Left kidney (tissue), 8 donors: Measurements from ENCODE around the gene ATOX1. TPM values are rescaled to one million over a fixed set of nuclear protein-coding genes. Genes with fewer than 3 reads are reported as not detected.
"Not testable (repeated sequence)": the region's sequence is repeated elsewhere in the genome, so short reads cannot be mapped to it uniquely, and the experiment has no call there.

Experiments used
- DNase-seq: peaks from one replicate; pipeline ENCODE4 v3.0.0-alpha.2; 2013
- long read RNA-seq, 8 donors: transcript quantifications; one replicate each; lab custom pipeline, GENCODE V29; 2026
- polyA plus RNA-seq: library from polyadenylated mRNA; unstranded; fragments of 120-200 nt; gene quantifications from one replicate; pipeline ENCODE4 v1.2.1, GENCODE V29; 2013; ENCODE audit not compliant: insufficient read length

Gene ATOX1, protein sequence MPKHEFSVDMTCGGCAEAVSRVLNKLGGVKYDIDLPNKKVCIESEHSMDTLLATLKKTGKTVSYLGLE
- 88.4 TPM for polyA plus RNA-seq
- long read RNA-seq, donor 1, transcript ATOX1-205 (3 exons, 724 nt), result minor isoform, 6 of 155 reads
- long read RNA-seq, donor 1, transcript ATOX1-201 (4 exons, 488 nt), result major isoform, 127 of 155 reads
- long read RNA-seq, donor 1, transcript ATOX1-204 (2 exons, 423 nt), result minor isoform, 7 of 155 reads
- long read RNA-seq, donor 1, partial matches to known transcripts, result 13 of 155 reads
- long read RNA-seq, donor 1, other reads (novel, unspliced or antisense), result 0 of 155 reads
- long read RNA-seq, donor 2, transcript ATOX1-205 (3 exons, 724 nt), result minor isoform, 11 of 90 reads
- long read RNA-seq, donor 2, transcript ATOX1-201 (4 exons, 488 nt), result major isoform, 75 of 90 reads
- long read RNA-seq, donor 2, partial matches to known transcripts, result 0 of 90 reads
- long read RNA-seq, donor 2, other reads (novel, unspliced or antisense), result 0 of 90 reads
- long read RNA-seq, donor 3, transcript ATOX1-205 (3 exons, 724 nt), result minor isoform, 10 of 66 reads
- long read RNA-seq, donor 3, transcript ATOX1-204 (2 exons, 423 nt), result minor isoform, 5 of 66 reads
- long read RNA-seq, donor 3, transcript ATOX1-201 (4 exons, 488 nt), result major isoform, 50 of 66 reads
- long read RNA-seq, donor 3, partial matches to known transcripts, result 0 of 66 reads
- long read RNA-seq, donor 3, other reads (novel, unspliced or antisense), result 0 of 66 reads
- long read RNA-seq, donor 4, transcript ATOX1-204 (2 exons, 423 nt), result minor isoform, 8 of 63 reads
- long read RNA-seq, donor 4, transcript ATOX1-201 (4 exons, 488 nt), result major isoform, 25 of 63 reads
- long read RNA-seq, donor 4, partial matches to known transcripts, result 30 of 63 reads
- long read RNA-seq, donor 4, other reads (novel, unspliced or antisense), result 0 of 63 reads
- long read RNA-seq, donor 5, transcript ATOX1-201 (4 exons, 488 nt), result major isoform, 196 of 582 reads
- long read RNA-seq, donor 5, transcript ATOX1-204 (2 exons, 423 nt), result minor isoform, 12 of 582 reads
- long read RNA-seq, donor 5, transcript ATOX1-205 (3 exons, 724 nt), result minor isoform, 13 of 582 reads
- long read RNA-seq, donor 5, partial matches to known transcripts, result 307 of 582 reads
- long read RNA-seq, donor 5, other reads (novel, unspliced or antisense), result 51 of 582 reads
- long read RNA-seq, donor 6, transcript ATOX1-204 (2 exons, 423 nt), result minor isoform, 11 of 132 reads
- long read RNA-seq, donor 6, transcript ATOX1-201 (4 exons, 488 nt), result major isoform, 98 of 132 reads
- long read RNA-seq, donor 6, transcript ATOX1-205 (3 exons, 724 nt), result minor isoform, 11 of 132 reads
- long read RNA-seq, donor 6, partial matches to known transcripts, result 10 of 132 reads
- long read RNA-seq, donor 6, other reads (novel, unspliced or antisense), result 0 of 132 reads
- long read RNA-seq, donor 7, transcript ATOX1-205 (3 exons, 724 nt), result minor isoform, 11 of 494 reads
- long read RNA-seq, donor 7, transcript ATOX1-201 (4 exons, 488 nt), result major isoform, 119 of 494 reads
- long read RNA-seq, donor 7, transcript ATOX1-204 (2 exons, 423 nt), result minor isoform, 7 of 494 reads
- long read RNA-seq, donor 7, partial matches to known transcripts, result 304 of 494 reads
- long read RNA-seq, donor 7, other reads (novel, unspliced or antisense), result 49 of 494 reads
- long read RNA-seq, donor 8, transcript ATOX1-201 (4 exons, 488 nt), result major isoform, 43 of 48 reads
- long read RNA-seq, donor 8, partial matches to known transcripts, result 0 of 48 reads
- long read RNA-seq, donor 8, other reads (novel, unspliced or antisense), result 0 of 48 reads

DNA sequence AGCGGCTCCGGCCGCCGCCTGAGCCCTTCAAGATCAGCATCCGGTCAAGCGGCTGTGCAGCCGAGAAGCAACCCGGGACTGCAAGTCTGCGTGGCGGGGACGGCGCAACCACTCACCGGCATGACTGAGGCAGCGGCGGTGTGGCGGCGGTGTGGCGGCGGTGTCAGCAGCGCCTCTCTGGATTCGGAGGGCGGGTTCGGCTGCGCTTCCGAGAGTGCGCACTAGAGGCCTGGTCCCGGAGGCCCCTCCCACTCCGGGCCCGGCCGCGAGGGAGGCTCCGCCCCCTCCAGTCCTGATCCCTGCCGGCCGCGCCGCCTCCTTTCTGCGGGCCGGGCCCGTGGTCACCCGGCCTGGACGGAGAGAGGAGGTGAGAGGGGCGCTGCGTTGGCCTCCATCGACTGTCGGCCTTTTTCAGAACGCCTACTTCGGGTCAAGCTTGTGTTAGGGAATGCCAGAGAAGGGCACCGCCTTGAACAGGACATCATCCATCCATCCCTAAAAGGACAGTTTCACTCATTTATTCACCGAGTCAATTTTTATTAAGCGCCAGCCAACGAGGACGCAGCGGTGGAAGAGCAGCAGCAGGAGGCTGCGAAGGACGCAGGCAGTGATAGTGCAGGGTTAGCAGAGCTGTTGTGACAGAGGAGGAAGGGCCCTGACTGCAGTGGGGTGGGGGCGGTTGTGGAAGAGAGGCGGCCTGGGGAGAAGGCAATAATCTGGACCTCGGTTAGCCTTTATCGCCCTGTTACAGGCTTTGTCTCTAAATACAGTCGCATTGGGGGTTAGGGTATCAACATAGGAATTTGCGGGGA is at the start of gene ATOX1:
ATOX1 (minus strand) TSS at position 202 of the 812 bp plus-strand sequence; CDS start at position 122, 80 bp downstream.
- peak; percentile 92 for DNase-seq

DNA sequence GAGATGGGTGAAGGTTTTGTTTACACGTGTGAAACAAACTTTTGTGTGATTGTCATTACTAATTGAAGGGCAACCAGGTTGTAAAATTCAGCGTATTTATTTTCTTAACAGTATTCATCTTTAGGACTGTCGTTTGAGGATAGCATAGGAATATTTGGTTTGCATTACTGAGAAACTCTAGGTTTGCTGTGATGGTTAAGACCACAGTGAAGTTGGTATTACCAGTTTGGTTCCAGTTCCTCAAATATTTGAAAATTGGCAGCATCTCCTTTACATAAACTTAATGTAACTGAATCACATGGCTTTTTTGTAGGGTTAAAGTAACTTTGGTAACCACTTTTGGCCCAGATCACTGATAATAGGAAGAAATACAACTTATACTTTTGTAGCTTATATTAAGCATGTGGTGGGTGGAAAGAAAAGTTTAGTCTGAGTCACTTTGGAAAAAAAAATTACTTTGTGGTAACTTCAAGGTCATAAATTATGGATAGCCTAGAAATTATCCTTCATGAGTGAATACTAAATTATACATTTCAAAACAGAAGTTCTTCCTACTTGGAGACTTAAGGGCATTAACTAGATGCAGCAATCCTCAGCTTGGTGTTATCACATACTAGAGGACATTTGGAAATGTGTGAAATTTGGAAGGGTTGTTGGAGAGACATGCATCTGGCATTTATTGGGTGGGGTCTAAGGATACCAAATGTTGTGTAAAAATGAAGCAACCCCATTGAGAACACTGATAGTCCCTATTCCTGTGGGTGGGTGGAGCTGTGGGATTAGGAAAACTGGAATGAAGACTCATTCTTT is 47.2 kb upstream of the ATOX1 start:
- DNase-seq, result no peak

DNA sequence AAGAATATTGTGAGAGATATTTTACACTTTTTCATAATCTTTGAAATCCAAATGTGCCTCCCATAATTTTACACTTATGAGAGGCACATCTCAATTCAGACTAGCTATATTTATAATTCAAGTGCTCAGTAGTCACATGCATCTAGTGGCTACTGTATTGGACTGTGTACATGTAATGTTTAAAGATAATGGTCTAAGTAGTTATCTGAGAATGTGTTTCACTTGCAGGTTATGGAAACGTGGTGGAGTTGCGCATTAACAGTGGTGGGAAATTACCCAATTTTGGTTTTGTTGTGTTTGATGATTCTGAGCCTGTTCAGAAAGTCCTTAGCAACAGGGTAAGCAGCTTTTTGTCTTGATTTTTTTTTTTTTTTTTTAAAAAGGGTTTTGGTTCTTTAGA is 42.1 kb upstream of the ATOX1 start:
- no peak for DNase-seq

DNA sequence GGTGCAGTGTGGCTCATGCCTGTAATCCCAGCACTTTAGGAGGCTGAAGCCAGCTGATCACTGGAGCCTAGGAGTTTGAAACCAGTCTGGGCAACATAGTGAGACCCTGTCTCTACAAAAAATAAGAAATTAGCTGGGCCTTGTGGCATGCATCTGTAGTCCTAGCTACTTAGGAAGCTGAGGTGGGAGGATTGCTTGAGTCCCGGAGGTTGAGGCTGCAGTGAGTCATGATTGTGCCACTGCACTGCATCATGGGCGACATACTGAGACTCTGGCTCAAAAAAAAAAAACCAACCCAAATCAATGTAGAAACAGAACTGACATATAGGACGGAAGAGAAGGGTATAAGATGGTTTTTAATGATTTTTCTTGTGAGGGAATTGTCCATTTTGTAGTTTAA is 41.0 kb upstream of the ATOX1 start:
- no peak for DNase-seq

DNA sequence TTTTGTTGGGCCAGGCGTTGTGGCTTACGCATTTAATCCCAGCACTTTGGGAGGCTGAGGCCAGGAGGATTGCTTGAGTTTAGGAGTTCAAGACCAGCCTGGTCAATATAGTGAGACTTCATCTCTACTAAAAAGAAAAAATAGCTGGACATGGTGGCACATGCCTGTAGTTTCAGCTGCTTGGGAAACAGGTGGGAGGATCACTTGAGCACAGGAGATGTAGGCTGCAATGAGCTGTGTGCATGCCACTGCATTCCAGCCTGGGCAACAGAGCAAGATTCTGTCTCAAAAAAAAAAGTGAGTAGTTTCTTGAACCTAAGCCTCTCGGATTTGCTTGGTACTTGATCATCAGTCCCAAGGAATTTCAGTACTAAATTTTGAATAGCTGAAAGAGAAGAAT is 40.2 kb upstream of the ATOX1 start:
- DNase-seq, result no peak

DNA sequence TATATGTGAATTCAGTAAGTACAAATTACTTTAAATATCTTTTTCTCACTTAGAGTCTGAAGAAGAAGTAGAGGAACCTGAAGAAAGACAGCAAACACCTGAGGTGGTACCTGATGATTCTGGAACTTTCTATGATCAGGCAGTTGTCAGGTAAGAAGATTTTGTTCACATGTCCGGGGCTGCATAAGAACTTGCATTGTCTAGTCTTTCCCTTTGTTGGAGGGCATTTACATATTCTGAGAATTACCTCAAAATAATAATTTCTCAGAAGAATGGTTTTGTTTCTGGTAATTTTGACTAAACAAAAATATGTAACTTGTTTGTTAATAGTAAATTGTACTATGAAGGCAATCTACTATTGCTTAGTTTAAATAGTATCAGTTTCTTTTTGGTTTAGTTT is 37.0 kb upstream of the ATOX1 start:
- no peak for DNase-seq

DNA sequence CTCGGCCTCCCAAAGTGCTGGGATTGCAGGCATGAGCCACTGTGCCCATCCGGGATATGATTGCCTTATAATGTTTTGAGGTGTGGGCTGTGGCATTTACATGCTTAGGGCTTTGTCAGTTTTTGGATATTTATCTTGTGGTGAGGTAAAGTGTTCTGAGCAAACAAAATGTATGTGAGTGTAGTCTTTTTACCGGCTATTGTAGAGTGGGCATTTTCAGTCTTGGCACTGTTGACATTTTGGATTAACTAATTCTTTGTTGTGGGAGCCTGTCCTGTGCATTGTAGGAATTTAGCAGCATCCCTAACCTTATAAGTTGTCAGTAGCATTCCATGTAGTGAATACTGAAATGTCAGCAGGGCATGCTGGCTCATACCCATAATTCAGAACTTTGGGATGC is 34.9 kb upstream of the ATOX1 start:
- no peak for DNase-seq

DNA sequence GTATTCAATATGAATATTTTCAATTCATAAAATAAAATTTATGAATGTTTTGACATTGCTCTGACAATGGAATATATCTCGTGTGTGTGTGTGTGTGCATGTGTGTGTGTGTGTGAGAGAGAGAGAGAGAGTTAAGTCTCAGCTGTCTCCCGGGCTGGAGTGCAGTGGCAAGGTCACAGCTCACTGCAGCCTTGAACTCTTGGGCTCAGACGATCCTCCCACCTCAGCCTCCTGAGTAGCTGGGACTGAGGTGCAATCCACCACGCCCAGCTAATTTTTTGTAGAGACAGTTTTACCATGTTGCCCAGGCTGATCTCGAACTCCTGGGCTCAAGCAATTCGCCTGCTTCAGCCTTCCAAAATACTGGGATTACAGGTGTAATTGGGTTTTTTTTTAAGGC is 29.4 kb upstream of the ATOX1 start:
- DNase-seq, result no peak

DNA sequence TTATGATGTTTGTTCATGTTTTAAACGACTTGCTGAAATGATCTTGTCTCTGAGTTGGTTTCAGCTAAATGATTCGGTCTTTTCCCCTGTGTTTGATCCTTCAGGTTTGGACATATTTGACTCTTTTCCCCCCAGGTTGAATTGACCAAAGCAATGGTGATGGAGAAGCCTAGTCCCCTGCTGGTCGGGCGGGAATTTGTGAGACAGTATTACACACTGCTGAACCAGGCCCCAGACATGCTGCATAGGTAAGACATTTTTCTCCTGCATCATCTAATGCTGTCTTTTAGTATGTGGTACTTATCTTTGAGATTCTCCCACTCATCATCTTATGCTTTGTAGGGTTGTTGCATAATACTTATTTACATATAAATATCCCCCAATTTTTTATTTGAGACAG is 28.0 kb upstream of the ATOX1 start:
- DNase-seq, result no peak

DNA sequence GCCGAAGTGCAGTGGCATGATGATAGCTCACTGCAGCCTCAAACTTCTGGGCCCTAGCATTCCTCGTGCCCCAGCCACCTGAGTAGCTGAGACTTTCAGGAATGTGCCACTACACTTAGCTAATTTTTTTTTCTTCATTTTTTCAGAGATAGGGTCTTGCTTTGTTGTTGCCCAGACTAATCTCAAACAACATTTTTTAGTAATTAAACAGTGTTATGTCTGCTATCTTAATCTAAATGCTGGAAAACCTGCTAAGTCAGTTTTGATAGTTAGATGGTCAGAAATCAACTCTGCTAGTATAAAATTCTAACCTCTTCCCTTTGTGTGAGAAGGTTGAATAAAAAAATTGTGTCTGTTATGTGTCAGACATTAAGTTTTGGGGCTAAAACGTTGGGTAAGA is 25.7 kb upstream of the ATOX1 start:
- no peak for DNase-seq

DNA sequence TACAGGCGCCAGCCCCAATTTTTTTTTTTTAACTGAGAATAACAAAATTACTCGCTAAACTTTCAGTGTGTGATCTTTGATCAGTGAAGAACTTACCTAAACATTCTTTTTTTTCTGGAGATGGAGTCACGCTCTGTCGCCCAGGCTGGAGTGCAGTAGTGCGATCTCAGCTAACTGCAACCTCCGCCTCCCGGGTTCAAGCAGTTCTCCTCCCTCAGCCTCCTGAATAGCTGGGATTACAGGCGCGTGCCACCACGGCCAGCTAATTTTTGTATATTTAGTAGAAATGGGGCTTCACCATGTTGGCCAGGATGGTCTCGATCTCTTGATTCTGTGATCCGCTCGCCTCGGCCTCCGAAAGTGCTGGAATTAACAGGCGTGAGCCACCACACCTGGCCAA is 25.2 kb upstream of the ATOX1 start:
- DNase-seq, result not testable (repeated sequence)

DNA sequence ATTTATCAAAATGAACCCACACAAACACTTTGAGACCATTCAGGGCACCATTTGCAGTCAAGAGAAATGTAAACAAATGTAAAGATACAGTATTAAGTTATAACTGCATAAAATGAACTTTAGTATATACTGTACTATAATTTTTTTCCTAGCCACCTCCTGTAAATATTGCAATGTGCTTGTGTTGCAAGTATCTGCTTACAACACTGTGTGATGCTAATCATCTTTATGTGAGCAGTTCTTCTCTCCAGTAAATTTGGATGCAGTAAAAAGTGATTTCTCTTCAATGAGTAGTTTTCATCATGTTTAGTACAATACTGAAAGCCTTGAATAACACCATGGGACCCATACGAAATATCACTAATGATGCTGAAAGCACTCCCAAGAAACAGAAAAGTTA is 22.8 kb upstream of the ATOX1 start:
- DNase-seq, result no peak

DNA sequence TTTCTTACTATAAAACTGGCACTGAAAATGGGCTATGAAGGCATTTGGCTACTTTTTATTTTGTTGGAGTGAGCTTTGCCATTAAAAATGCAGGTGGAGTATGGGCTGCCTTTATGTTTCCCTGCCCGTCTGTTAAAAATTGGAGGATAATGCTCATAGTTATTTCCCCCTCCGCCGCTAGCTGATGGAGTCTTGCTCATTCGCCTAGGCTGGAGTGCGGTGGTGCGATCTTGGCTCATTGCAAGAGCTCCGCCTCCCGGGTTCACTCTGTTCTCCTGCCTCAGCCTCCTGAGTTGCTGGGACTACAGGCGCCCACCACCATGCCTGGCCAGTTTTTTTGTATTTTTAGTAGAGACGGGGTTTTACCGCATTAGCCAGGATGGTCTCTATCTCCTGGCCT is 21.9 kb upstream of the ATOX1 start:
- DNase-seq, result no peak

DNA sequence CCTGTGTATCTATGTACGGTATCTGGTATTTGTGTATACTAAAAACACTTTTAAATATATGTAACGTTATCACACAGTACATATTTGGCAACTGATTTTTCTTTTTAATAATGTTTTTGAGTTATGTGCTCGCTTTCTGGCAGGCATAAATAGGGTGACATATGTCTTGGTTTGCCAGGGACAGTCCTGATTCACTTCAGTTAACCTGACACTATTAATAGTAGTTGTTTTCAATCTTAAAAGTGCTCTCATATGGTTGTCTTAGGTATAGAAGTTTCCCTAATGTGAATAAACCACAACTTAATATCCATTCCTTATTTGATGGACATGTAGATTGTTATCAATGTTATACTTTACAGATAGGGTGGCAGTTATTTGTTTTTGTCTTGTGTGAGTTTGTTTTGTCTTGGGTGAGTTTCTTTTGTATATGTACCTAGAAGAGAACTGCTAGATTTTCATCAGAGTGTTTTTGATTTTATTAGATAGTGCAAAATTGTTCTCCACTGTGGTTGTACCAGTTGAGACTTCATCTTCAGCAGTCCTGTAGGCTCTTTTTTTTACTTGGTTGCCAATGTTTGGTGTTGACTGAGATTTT is 21.2 kb upstream of the ATOX1 start:
- no peak for DNase-seq

DNA sequence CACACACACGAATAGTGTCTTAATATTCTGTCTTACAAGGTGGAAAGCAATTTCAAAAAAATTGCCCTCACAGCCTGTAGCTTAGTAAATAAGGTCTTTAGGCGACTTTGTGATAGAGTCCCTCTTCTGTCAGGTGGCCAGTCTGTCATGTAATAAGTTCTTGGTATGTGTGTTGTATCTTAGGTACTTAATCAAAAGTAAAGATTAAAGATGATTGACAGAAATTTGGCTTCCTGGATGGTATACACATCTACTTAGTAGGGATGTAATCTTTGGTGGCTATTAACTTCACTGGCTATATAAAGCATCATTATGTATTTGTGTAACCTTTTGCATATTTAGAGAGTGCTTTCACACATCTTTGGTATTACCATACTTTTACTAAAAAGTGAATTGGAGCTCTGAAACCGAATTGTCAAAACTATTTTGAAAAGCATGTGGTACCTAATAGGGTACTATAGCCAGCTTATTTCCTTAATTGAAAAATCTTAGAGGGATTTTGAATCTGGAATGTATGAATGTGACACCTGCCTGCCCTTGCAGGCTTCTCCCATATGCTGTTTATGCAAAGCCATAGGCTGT is 16.7 kb upstream of the ATOX1 start:
- DNase-seq, result no peak

DNA sequence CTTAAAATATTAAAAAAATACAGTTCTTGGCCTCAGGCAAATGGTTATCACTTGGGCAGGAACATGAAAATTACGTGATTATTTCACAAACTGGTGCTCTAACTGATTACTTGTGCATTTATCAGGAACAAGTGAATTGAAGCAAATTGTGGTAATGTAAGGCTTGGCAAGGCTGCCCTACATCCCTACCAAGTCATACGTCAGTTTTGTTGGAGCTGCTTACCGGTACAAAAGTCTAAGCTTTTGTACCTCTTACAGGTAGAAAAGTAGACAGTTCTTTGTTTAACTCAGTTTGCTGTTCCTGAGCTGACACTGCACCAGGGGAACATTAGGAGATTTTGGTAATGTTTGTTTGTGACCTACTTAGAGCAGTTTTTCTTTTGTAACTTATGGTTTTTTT is 15.5 kb upstream of the ATOX1 start:
- no peak for DNase-seq

DNA sequence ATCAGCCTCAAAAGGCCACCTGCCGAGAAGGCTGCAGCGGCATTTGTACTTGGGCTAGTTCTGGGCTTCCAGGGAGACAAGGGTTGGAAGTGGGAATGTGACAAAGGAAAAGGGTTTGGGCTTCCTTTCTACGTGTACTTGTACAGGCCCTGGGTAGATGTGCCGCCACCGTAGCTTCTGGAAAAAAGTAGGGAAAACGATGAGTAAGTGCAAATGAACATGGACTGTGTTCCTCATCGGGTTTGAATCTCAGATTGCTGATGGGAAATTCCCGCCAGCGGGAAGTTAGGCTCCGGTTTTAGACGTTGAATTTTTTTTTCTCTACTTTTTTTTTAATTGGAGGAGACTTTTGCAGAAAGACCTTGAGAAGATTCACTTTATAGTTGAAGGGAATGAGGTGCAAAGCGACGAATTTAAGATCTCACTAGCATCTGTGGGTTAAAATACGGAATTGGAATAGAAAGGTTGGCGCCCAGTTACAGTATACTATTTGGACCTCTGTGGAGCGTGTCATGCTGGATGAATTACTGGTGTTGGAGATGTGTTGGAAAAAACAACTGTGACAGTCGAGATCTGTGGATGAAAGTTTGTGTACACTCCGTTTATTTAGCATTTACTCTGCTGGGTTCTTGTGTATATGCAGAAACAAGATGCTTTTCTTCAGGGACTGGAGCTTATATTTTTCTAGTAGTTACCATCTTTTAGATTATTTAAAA is 14.6 kb upstream of the ATOX1 start:
- no peak for DNase-seq
